Sigmoid colon (tissue), 3 donors: Measurements from ENCODE around the gene ETV6.

ENCODE experiments used
- POLR2A ChIP-seq, 2 donors: fragments of 450-650 bp; IDR thresholded peaks; one replicate each; pipeline ENCODE4 v1.6.1; 2016; ENCODE audit warnings: antibody characterized with exemption in 2 of 2, mild to moderate bottlenecking in 2 of 2, moderate library complexity in 2 of 2
- TF ChIP-seq, protein P1 (sequence below), 4 experiments: fragments of 450-650 bp in 3 of 4; fragments of 200-600 bp in 1 of 4; IDR thresholded peaks; one replicate each; pipeline ENCODE4 v1.5.1; 2016 to 2019; ENCODE audit warnings: antibody characterized with exemption in 4 of 4, mild to moderate bottlenecking in 3 of 4, moderate library complexity in 2 of 4

- TF ChIP-seq POLR2A (IDR thresholded peaks at IDR 0.05): no peak
- TF ChIP-seq, protein P1, sequence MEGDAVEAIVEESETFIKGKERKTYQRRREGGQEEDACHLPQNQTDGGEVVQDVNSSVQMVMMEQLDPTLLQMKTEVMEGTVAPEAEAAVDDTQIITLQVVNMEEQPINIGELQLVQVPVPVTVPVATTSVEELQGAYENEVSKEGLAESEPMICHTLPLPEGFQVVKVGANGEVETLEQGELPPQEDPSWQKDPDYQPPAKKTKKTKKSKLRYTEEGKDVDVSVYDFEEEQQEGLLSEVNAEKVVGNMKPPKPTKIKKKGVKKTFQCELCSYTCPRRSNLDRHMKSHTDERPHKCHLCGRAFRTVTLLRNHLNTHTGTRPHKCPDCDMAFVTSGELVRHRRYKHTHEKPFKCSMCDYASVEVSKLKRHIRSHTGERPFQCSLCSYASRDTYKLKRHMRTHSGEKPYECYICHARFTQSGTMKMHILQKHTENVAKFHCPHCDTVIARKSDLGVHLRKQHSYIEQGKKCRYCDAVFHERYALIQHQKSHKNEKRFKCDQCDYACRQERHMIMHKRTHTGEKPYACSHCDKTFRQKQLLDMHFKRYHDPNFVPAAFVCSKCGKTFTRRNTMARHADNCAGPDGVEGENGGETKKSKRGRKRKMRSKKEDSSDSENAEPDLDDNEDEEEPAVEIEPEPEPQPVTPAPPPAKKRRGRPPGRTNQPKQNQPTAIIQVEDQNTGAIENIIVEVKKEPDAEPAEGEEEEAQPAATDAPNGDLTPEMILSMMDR (IDR thresholded peaks at IDR 0.05): no peak
These were observed 77.2 kb downstream of the ETV6 start for GRCh38 chr12:11726659-11727058.
